Natural killer cell (primary cell): Measurements from ENCODE around the gene ZACN. TPM values are rescaled to one million over a fixed set of nuclear protein-coding genes. Genes with fewer than 3 reads are reported as not detected.

ENCODE experiments used
- ATAC-seq, 3 donors: fragments of 150-1000 bp in 2 of 3; fragments of 200-7000 bp in 1 of 3; cut with Tn5 transposase; 1 replicate in 1 of 3; 2 replicates in 2 of 3; pipeline ENCODE4 v1.10.0; 2021; ENCODE audit warnings: mild to moderate bottlenecking in 2 of 3, moderate library complexity in 2 of 3
- DNase-seq, 2 donors: peaks; one replicate each; pipeline versions ENCODE4 v3.0.0 to v3.0.0-alpha.2; 2013 to 2021; ENCODE audit warnings: mixed read lengths in 1 of 2
- H3K27ac ChIP-seq: one replicate; pipeline ENCODE4 v1.5.1; 2013; ENCODE audit warnings: mild to moderate bottlenecking, low read length
- H3K27me3 ChIP-seq: one replicate; pipeline ENCODE4 v1.6.1; 2013; ENCODE audit warnings: low read length; ENCODE audit not compliant: control insufficient read depth, insufficient read depth
- H3K36me3 ChIP-seq: one replicate; pipeline ENCODE4 v1.6.1; 2013; ENCODE audit warnings: low read length; ENCODE audit not compliant: control insufficient read depth, insufficient read depth
- H3K4me1 ChIP-seq: one replicate; pipeline ENCODE4 v1.6.1; 2013; ENCODE audit warnings: low read length; ENCODE audit not compliant: control insufficient read depth, insufficient read depth
- H3K4me3 ChIP-seq: one replicate; pipeline ENCODE4 v1.5.1; 2013; ENCODE audit warnings: low read length
- H3K9me3 ChIP-seq: one replicate; pipeline ENCODE4 v1.6.1; 2013; ENCODE audit warnings: low read length; ENCODE audit not compliant: control insufficient read depth, insufficient read depth
- H3K27ac Mint-ChIP-seq, 2 donors: one replicate each; pipeline ENCODE4 v1.8.0; 2022; ENCODE audit warnings: mild to moderate bottlenecking in 2 of 2, mixed read lengths in 2 of 2, moderate library complexity in 1 of 2
- H3K27me3 Mint-ChIP-seq, 2 donors: one replicate each; pipeline ENCODE4 v1.8.0; 2022; ENCODE audit warnings: low read depth in 2 of 2, mixed read lengths in 2 of 2
- H3K36me3 Mint-ChIP-seq: one replicate; pipeline ENCODE4 v1.8.0; 2022; ENCODE audit warnings: mixed read lengths
- H3K4me1 Mint-ChIP-seq, 2 donors: one replicate each; pipeline ENCODE4 v1.8.0; 2022; ENCODE audit warnings: mixed read lengths in 2 of 2
- H3K4me3 Mint-ChIP-seq: one replicate; pipeline ENCODE4 v1.8.0; 2022; ENCODE audit warnings: mild to moderate bottlenecking, moderate library complexity, mixed read lengths
- H3K9me3 Mint-ChIP-seq, 2 donors: one replicate each; pipeline ENCODE4 v1.8.0; 2022; ENCODE audit warnings: mixed read lengths in 2 of 2
- CTCF ChIP-seq: fragments of 200-600 bp; IDR thresholded peaks from one replicate; pipeline ENCODE4 v1.8.0; 2022; ENCODE audit warnings: antibody characterized with exemption
- whole genome bisulfite sequencing: methylation state at CpG from one replicate; pipeline ENCODE4 v1.1.7; 2013; ENCODE audit warnings: missing lambda C conversion rate; ENCODE audit not compliant: insufficient coverage; 5-methylcytosine and 5-hydroxymethylcytosine counted together
- intact Hi-C: fragments of 100-400 bp; cut with micrococcal nuclease; formaldehyde crosslinking; loops from one replicate; pipeline ENCODE4 v1.14.2; 2022
- total RNA-seq, 4 donors: library from RNA; stranded (reverse); fragments of 120-200 nt in 1 of 4; gene quantifications; one replicate each; pipeline versions ENCODE4 v1.2.3 to v1.2.4, GENCODE V29; 2013 to 2022

ZACN gene
- total RNA-seq, 3 donors from 2014 or later (not counting 1 experiment from before 2014, with no cell fraction given) = 0.28 to 0.80 (median 0.50) TPM

GRCh38 chr17:76095943-76096342, 17.0 kb downstream of the ZACN start:
- peaks cover 0 to 9% of the 10 kb centered on the region in 2 donors for H3K4me1 Mint-ChIP-seq
- no peak overlapping the region for H3K27ac ChIP-seq
- no peaks in the 10 kb centered on the region for H3K4me1 ChIP-seq
- no peak overlapping the region for H3K4me3 Mint-ChIP-seq
- TF ChIP-seq CTCF = no peak
- 98% methylated on average over 13 of the region's 13 CpGs for WGBS
- no peaks in the 10 kb centered on the region for H3K27me3 Mint-ChIP-seq
- no peak overlapping the region for H3K4me3 ChIP-seq
- intact Hi-C loops = no loop called here
- no peak overlapping the region for H3K27ac Mint-ChIP-seq
- no peaks in the 10 kb centered on the region for H3K9me3 Mint-ChIP-seq
- peaks cover 7% of the 10 kb centered on the region for H3K36me3 Mint-ChIP-seq
- H3K36me3 ChIP-seq = peaks cover 68% of the 10 kb centered on the region
- no peaks in the 10 kb centered on the region for H3K9me3 ChIP-seq
- ATAC-seq = no peak
- DNase-seq = no peak
- no peaks in the 10 kb centered on the region for H3K27me3 ChIP-seq

DNA sequence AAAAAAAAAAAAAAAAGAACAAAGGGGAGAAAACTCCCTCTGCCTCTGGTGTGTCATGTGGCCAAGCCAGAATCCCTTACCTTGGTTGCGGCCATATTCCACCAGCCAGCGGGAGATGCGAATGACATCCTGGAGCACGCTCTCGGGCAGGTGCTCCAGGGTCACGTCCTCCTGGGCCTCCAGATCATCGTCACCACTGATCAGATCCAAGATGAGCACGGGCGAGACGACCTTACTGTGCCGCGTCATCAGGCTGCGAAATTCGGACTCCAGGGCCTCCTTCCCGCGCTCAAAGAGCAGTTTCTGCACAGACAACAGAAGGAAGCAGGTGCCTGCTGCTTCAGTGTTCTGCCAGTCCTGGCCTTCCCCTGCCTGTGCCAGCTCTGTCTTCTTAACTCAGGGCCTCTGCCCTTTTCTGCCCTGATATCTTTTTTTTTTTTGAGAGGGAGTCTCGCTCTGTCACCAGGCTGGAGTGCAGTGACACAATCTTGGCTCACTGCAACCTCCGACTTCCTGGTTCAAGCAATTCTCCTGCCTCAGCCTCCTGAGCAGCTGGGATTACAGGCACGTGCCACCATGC, 18.8 kb downstream of the ZACN start:
- Histone ChIP-seq H3K9me3 (no peaks in the 10 kb centered on the region), H3K4me3 (no peak overlapping the region), H3K27me3 (no peaks in the 10 kb centered on the region), H3K4me1 (peaks cover 11% of the 10 kb centered on the region), H3K36me3 (peaks cover 64% of the 10 kb centered on the region), H3K27ac (no peak overlapping the region)
- Mint-ChIP-seq H3K4me1 (peaks cover 9 to 18% of the 10 kb centered on the region in 2 donors), H3K27ac (no peak overlapping the region), H3K4me3 (no peak overlapping the region), H3K36me3 (peaks cover 7% of the 10 kb centered on the region), H3K27me3 (no peaks in the 10 kb centered on the region), H3K9me3 (no peaks in the 10 kb centered on the region)
- no peak for DNase-seq
- 98% methylated on average over 19 of the region's 19 CpGs for WGBS
- no peak for TF ChIP-seq CTCF
- intact Hi-C loops = no loop called here
- ATAC-seq = no peak

GRCh38 chr17:76102944-76103273, 23.9 kb downstream of the ZACN start:
- H3K36me3 Mint-ChIP-seq = peaks cover 7% of the 10 kb centered on the region
- peak overlapping the region; percentile 59 for H3K4me3 ChIP-seq
- H3K4me1 ChIP-seq = peaks cover 25% of the 10 kb centered on the region
- peak overlapping the region; percentile 87 to 96 for H3K27ac Mint-ChIP-seq
- H3K4me1 Mint-ChIP-seq = peaks cover 17 to 25% of the 10 kb centered on the region in 2 donors
- 9% methylated on average over 4 of the region's 4 CpGs for WGBS
- intact Hi-C loops = no loop called here
- ATAC-seq (no peak), DNase-seq (no peak)
- peak overlapping the region; percentile 96 for H3K4me3 Mint-ChIP-seq
- H3K27ac ChIP-seq = peak overlapping the region; percentile 68
- no peaks in the 10 kb centered on the region for H3K27me3 ChIP-seq
- no peak for TF ChIP-seq CTCF
- peaks cover 19% of the 10 kb centered on the region for H3K36me3 ChIP-seq
- no peaks in the 10 kb centered on the region for H3K9me3 ChIP-seq
- no peaks in the 10 kb centered on the region for H3K9me3 Mint-ChIP-seq
- H3K27me3 Mint-ChIP-seq = no peaks in the 10 kb centered on the region
